NCI-H1417 treated with DMSO at 0.1 percent for 48 hours (cell line): ENCODE results near the gene KRTAP9-3.
"Not testable (repeated sequence)": the region's sequence is repeated elsewhere in the genome, so short reads cannot be mapped to it uniquely, and the experiment has no call there.

ENCODE experiments used
- DNase-seq: peaks from one replicate; lab custom pipeline; 2025; lab: John Stamatoyannopoulos, UW

Gene KRTAP9-3

GRCh38 chr17:41251261-41251660 lies 19.0 kb downstream of the KRTAP9-3 start:
- DNase-seq: no peak

- no peak for DNase-seq
Measured at GRCh38 chr17:41254861-41255260, 22.6 kb downstream of the KRTAP9-3 start.

- DNase-seq: not testable (repeated sequence)
Measured at GRCh38 chr17:41255381-41256290, 23.4 kb downstream of the KRTAP9-3 start, which contains the start of gene KRTAP9-9. TSS of gene KRTAP9-9 (plus strand) at chr17:41255384.

- DNase-seq: no peak
Measured at GRCh38 chr17:41256291-41256685, 24.0 kb downstream of the KRTAP9-3 start.

- DNase-seq: no peak
Measured at GRCh38 chr17:41258406-41258805, 26.2 kb downstream of the KRTAP9-3 start.

GRCh38 chr17:41263212-41263611 lies 31.0 kb downstream of the KRTAP9-3 start:
- no peak for DNase-seq

GRCh38 chr17:41264599-41264998 lies 32.4 kb downstream of the KRTAP9-3 start:
- no peak for DNase-seq

- DNase-seq: no peak
Measured at GRCh38 chr17:41265078-41265477, 32.8 kb downstream of the KRTAP9-3 start, which contains the start of gene KRTAP9-6. TSS of gene KRTAP9-6 (plus strand) at chr17:41265378. CDS start at chr17:41265378, 0 bp downstream.

GRCh38 chr17:41267711-41268110 lies 35.5 kb downstream of the KRTAP9-3 start:
- no peak for DNase-seq

- DNase-seq: not testable (repeated sequence)
Measured at GRCh38 chr17:41271323-41271722, 39.1 kb downstream of the KRTAP9-3 start.

GRCh38 chr17:41271858-41272257 lies 39.6 kb downstream of the KRTAP9-3 start:
- no peak for DNase-seq

- DNase-seq: not testable (repeated sequence)
Measured at GRCh38 chr17:41275648-41276190, 43.5 kb downstream of the KRTAP9-3 start, which contains the start of gene KRTAP9-7. TSS of gene KRTAP9-7 (plus strand) at chr17:41275698. CDS start at chr17:41275698, 0 bp downstream.

GRCh38 chr17:41278176-41278955 lies 46.1 kb downstream of the KRTAP9-3 start:
- no peak for DNase-seq
